Measurements from ENCODE around the gene LPCAT3.

Gene LPCAT3

DNA sequence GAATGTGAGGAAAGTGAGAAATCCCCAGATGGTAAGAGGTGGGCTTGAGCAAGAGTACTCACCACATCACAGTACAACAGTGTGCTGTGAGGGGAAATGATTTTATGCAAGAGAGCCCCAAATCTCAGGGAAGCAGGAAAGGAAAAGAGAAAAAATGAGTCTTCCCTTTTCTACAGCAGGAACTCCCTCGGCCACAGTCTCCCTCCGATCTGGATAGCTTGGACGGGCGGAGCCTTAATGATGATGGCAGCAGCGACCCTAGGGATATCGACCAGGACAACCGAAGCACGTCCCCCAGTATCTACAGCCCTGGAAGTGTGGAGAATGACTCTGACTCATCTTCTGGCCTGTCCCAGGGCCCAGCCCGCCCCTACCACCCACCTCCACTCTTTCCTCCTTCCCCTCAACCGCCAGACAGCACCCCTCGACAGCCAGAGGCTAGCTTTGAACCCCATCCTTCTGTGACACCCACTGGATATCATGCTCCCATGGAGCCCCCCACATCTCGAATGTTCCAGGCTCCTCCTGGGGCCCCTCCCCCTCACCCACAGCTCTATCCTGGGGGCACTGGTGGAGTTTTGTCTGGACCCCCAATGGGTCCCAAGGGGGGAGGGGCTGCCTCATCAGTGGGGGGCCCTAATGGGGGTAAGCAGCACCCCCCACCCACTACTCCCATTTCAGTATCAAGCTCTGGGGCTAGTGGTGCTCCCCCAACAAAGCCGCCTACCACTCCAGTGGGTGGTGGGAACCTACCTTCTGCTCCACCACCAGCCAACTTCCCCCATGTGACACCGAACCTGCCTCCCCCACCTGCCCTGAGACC is 82.7 kb downstream of the LPCAT3 start:
- no peak for DNase-seq

DNA sequence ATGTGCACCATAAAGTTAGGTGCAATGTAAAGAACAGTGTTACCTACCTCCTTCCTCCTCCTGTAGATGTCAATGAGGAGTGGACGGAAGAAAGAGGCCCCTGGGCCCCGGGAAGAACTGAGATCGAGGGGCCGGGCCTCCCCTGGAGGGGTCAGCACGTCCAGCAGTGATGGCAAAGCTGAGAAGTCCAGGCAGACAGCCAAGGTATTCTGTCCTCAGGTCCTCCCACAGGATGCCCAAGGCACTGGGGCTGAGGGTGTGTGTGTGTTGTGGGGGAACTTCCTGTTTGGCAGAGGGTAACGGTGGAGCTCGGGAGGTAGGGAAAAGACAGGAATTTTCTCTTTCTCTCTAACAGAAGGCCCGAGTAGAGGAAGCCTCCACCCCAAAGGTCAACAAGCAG is 84.2 kb downstream of the LPCAT3 start:
- DNase-seq = no peak

DNA sequence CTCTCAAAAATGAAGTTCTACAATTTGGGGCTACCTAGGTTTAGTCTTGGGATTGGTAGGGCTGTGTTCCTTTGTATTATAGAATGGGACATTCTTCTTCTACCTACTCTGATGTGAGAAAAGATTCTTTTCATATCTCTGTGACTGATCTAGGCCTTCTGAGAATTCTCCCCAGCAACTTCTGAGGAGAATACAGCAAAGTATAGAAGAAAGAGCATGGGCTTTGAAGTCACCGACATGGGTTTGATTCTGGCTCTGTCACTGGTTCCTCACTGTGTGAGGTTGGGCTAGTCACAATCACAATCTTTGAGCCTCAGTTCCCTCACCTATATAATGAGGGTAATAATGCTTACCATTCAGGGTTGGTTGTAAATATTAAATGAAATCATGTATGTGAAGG is 85.5 kb downstream of the LPCAT3 start:
- no peak for DNase-seq

DNA sequence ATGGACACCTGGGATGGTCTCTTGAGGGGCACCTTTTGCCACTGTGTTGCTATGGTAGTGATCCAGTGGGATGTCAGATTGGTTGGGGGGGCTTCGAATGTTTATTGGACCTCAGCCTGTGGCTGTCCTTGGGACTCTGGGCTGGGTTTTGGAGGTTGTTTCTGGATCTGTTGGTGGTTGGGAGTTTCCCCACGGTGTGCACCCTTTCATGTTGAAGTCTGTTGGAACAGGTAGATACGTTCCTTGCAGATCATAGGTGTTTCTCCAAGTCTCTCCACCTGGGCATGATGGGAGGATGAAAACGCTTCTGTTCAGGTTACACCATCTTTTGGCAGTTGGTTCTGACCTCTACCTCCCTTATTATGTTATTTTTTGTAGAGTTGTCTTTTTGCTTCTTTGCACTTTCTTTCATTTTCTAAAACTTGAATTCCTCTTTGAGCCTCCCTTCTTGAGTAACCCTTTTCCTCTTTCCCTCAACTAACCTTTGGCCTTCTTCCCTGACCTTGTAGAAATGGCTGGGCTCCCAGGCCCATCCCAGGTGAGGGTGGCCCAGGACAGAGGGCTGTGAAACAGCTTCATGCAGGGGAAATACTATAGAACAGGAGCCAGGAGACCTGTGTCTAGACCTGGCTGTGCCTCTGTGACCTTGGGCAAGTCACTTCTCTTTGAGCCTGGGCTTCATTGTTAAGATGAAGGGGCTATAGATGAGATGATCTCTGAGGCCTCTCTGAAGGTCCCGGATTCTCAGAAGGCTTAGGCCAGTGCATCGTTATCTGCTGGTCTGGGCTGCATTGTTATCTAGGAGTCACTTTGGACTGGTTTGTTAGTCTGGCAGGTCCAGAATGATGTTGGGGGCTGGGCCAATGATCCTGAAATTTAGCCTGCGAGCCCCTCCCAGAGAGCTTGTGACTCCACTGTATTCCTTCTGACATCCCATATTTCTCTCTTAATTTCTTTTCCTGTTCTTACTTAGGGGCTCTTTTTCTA is 88.5 kb downstream of the LPCAT3 start:
- DNase-seq = no peak

DNA sequence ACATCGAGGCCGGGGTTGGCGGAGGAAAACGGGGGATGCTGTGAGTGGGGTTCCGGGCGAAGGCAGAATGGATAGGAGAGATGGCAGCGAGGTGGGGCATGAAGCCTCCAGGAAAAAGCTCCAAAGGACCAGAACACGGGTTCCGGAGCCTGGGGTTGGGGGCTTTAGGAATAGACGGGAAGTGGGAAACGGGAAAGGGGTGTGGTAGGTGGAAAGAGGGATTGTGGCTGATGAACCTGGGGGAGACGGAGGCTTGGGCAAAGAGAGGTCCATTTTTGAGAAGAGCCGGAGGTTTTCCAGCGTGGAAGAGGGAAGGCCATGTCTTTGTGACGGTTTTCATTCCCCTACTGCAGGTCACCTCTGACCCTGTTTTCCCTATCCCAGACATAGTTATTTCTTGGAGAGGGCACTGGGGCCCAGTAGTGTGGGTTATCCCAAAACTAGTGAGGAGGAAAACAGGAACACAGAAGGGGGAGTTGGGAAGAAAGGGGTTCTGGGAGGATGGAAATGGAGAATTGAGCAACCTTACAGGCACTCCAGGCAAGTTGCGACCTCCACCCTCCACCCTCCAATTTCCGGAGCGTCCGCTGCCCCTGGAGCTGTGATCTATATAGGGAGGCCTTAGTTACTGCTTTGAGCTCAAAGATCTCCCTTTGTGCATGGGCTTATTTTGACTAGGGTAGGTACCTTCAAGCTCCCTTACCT is 89.4 kb downstream of the LPCAT3 start:
- DNase-seq = no peak

DNA sequence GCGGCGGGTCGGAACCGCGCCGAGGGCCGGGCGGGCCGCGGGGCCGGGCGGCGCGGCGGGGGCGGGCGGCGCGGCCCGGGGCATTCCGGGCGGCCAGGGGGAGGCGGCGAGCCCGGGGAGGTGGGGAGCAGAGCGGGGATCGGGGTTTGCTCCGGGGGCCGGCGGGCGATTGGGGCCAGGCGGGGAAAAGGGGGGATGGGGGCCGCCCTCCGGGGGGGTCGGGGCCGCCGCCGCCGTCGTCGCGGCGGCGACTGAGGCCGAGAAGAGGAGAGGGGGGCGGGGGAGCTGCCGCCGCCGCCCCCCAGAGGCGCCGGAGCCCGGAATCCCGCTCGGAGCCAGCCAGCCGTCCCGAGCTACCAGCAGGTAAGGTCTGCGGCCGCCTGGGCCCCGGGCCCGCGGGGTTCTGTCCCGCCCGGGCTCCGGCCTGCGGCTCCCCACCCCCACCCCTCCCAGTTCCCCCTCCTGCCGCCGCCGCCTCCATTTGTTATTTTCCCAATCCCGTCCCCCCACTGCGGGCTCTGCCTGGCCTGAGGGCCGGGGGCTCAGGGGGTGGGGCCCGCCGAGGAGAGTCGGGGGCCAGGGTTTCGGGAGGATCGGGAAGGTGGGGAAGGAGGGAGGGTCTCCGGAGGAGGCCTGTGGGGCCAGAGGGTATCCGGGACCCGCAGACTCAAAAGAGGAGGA is 90.1 kb downstream of the LPCAT3 start:
- no peak for DNase-seq

DNA sequence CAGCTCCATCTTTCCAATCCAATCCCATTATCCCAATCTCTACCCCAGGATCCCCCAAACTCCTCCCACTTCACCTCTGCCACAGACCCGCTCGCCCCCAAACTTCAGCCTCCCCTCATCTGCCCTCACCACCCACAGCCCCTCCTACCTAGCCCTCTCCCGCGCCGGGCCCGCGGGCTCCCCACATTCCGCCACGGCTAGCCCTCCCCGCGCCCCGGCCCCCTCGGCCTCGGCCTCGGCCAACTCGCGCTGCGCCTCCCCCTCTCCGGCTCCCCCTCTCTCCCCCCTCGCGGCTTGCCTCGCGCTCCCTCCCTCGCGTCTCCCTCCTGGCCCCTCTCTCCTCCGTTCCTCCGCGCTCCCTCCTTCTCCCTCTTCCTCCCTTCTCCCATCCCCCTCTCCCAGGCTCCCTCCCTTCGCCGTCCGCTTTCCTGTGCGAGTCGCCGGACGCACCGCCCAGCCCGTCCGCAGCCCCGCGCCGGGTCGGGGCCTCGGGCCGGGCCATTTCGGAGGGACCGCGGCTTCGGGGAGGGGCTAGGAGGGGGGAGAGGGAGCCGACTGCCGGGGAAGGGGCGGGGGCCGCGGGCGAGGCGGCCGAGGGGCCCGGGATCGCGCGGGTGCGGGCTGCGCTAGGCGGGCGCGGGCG is 90.8 kb downstream of the LPCAT3 start, which contains the start of gene ATN1:
Gene ATN1, plus strand, starts transcription at position 581 of the 643 bp plus-strand sequence. CDS start 6,043 bp downstream, outside the sequence.
- peak; percentile 25 to 66 for DNase-seq

All from NCI-H446 (cell line).